Liver (tissue), 9 donors: Measurements from ENCODE around the gene DSC1. TPM values are rescaled to one million over a fixed set of nuclear protein-coding genes. Genes with fewer than 3 reads are reported as not detected.

Experiments
- DNase-seq: peaks from one replicate; pipeline ENCODE4 v3.0.0-alpha.2; 2017; ENCODE audit warnings: low spot score
- H3K27ac ChIP-seq, 2 donors: one replicate each; pipeline ENCODE4 v1.7.0; 2013; ENCODE audit warnings: inconsistent platforms in 2 of 2, low read length in 2 of 2, control low read depth in 1 of 2, low read depth in 1 of 2, mild to moderate bottlenecking in 1 of 2
- H3K27me3 ChIP-seq, 4 donors: one replicate each; pipeline versions ENCODE4 v1.6.1 to v1.7.0; 2013; ENCODE audit warnings: low read length in 3 of 4, inconsistent platforms in 1 of 4, mild to moderate bottlenecking in 1 of 4, moderate library complexity in 1 of 4; ENCODE audit not compliant: control insufficient read depth in 4 of 4, insufficient read depth in 4 of 4
- H3K36me3 ChIP-seq, 4 donors: one replicate each; pipeline versions ENCODE4 v1.6.1 to v1.7.0; 2013; ENCODE audit warnings: low read length in 3 of 4, mild to moderate bottlenecking in 3 of 4, low read depth in 1 of 4, moderate library complexity in 1 of 4; ENCODE audit not compliant: control insufficient read depth in 4 of 4, insufficient read depth in 3 of 4
- H3K4me1 ChIP-seq, 4 donors: one replicate each; pipeline versions ENCODE4 v1.6.1 to v1.7.0; 2013; ENCODE audit warnings: low read length in 3 of 4, mild to moderate bottlenecking in 3 of 4, moderate library complexity in 1 of 4; ENCODE audit not compliant: control insufficient read depth in 4 of 4, insufficient read depth in 4 of 4
- H3K4me3 ChIP-seq, 3 donors: one replicate each; pipeline versions ENCODE4 v1.6.1 to v1.7.0; 2013; ENCODE audit warnings: low read length in 3 of 3, control low read depth in 1 of 3, low read depth in 1 of 3, mild to moderate bottlenecking in 1 of 3
- H3K9ac ChIP-seq, 2 donors: one replicate each; pipeline ENCODE4 v1.7.0; 2013; ENCODE audit warnings: low read length in 2 of 2, mild to moderate bottlenecking in 2 of 2, moderate library complexity in 2 of 2, control low read depth in 1 of 2, low read depth in 1 of 2
- H3K9me3 ChIP-seq, 4 donors: one replicate each; pipeline versions ENCODE4 v1.6.1 to v1.7.0; 2013; ENCODE audit warnings: low read length in 3 of 4; ENCODE audit not compliant: control insufficient read depth in 4 of 4
- EGR1 ChIP-seq, 2 donors: IDR thresholded peaks; 2 replicates each; pipeline ENCODE4 v1.6.1; 2016 to 2018; ENCODE audit warnings: antibody characterized with exemption in 2 of 2, low read depth in 2 of 2
- FOXA1 ChIP-seq: IDR thresholded peaks from 2 replicates; pipeline ENCODE4 v1.6.1; 2016; ENCODE audit warnings: antibody characterized with exemption
- FOXA2 ChIP-seq: IDR thresholded peaks from 2 replicates; pipeline ENCODE4 v1.6.1; 2016; ENCODE audit warnings: antibody characterized with exemption
- GABPA ChIP-seq, 2 donors: IDR thresholded peaks in 1 of 2; conservative IDR thresholded peaks in 1 of 2; 2 replicates each; pipeline ENCODE4 v1.6.1; 2016; ENCODE audit warnings: antibody characterized with exemption in 2 of 2, mild to moderate bottlenecking in 1 of 2, moderate library complexity in 1 of 2
- HNF4G ChIP-seq: IDR thresholded peaks from 2 replicates; pipeline ENCODE4 v1.6.1; 2016; ENCODE audit warnings: antibody characterized with exemption
- JUND ChIP-seq, 2 donors: IDR thresholded peaks; 2 replicates each; pipeline ENCODE4 v1.6.1; 2016; ENCODE audit warnings: antibody characterized with exemption in 2 of 2
- NR2F2 ChIP-seq: IDR thresholded peaks from 2 replicates; pipeline ENCODE4 v1.6.1; 2016; ENCODE audit warnings: antibody characterized with exemption
- RAD21 ChIP-seq, 2 donors: IDR thresholded peaks; 2 replicates each; pipeline ENCODE4 v1.6.1; 2016; ENCODE audit warnings: antibody characterized with exemption in 2 of 2, mild to moderate bottlenecking in 2 of 2
- RXRA ChIP-seq, 2 donors: IDR thresholded peaks; 2 replicates each; pipeline ENCODE4 v1.6.1; 2017 to 2018; ENCODE audit warnings: antibody characterized with exemption in 2 of 2, mild to moderate bottlenecking in 1 of 2
- SP1 ChIP-seq: IDR thresholded peaks from 2 replicates; pipeline ENCODE4 v1.6.1; 2018; ENCODE audit warnings: antibody characterized with exemption, mild to moderate bottlenecking
- TAF1 ChIP-seq: conservative IDR thresholded peaks from 2 replicates; pipeline ENCODE4 v1.6.1; 2016; ENCODE audit warnings: antibody characterized with exemption, mild to moderate bottlenecking
- YY1 ChIP-seq: IDR thresholded peaks from 2 replicates; pipeline ENCODE4 v1.6.1; 2016; ENCODE audit warnings: antibody characterized with exemption, mild to moderate bottlenecking
- WGBS: extraction: QIAGEN DNeasy Blood & Tissue Kit; methylation state at CpG from one replicate; pipeline ENCODE4 v1.1.7; 2013; 5-methylcytosine and 5-hydroxymethylcytosine counted together
- polyA plus RNA-seq, 2 donors: library from polyadenylated mRNA; stranded (reverse) in 1 of 2; unstranded in 1 of 2; fragments of 200-250 nt in 1 of 2; fragments of >200 nt in 1 of 2; fragmentation: Nextera tagmentation in 1 of 2; extraction: Ambion mirVana in 1 of 2; gene quantifications; one replicate each; pipeline versions ENCODE4 v1.2.1 to v1.2.3, GENCODE V29; 2013 to 2015
- total RNA-seq, 2 donors: library from RNA; depleted of rRNA; stranded (reverse); fragments of >200 nt; gene quantifications; one replicate each; pipeline ENCODE4 v1.2.3, GENCODE V29; 2014
- TF ChIP-seq, protein P1 (sequence below): IDR thresholded peaks from 2 replicates; pipeline ENCODE4 v1.6.1; 2016; ENCODE audit warnings: antibody characterized with exemption
- TF ChIP-seq, protein P2 (sequence below): IDR thresholded peaks from 2 replicates; pipeline ENCODE4 v1.6.1; 2016; ENCODE audit warnings: antibody characterized with exemption, mild to moderate bottlenecking
- TF ChIP-seq, protein P3 (sequence below): IDR thresholded peaks from 2 replicates; pipeline ENCODE4 v1.6.1; 2016; ENCODE audit warnings: antibody characterized with exemption
- TF ChIP-seq, protein P4 (sequence below): IDR thresholded peaks from 2 replicates; pipeline ENCODE4 v1.6.1; 2016; ENCODE audit warnings: antibody characterized with exemption
- donor health status: healthy.
- donor health status: healthy.
- donor health status: healthy.
- donor health status: healthy.
- donor health status: healthy.

The DSC1 gene
- total and polyA plus RNA-seq, 4 donors = not detected

DNA sequence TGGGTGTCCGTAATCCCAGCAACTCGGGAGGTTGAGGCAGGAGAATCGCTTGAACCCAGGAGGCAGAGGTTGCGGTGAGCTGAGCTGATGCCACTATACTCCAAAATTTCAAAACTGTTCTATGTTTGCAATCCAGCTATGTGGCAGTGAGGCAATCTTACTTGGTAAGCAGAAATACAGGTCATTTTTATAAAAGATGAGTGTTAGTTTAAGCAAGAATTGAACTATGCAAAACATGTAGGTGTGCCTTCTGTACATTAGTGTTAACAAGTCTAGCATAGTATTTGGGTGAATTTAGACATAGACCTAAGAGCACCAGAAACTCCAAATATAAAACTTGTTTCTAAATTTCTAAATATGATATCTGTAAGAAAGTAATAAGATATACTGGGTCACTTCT is 7.2 kb downstream of the DSC1 start:
- Histone ChIP-seq H3K4me3 (no peak overlapping the region), H3K36me3 (no peaks in the 10 kb centered on the region), H3K27me3 (no peaks in the 10 kb centered on the region), H3K4me1 (no peaks in the 10 kb centered on the region), H3K9ac (no peak overlapping the region), H3K27ac (no peak overlapping the region), H3K9me3 (no peaks in the 10 kb centered on the region)
- DNase-seq = no peak
- WGBS = 72% methylated on average over 4 of the region's 4 CpGs
- TF ChIP-seq RAD21 (IDR thresholded peaks at IDR 0.05) (no peak), SP1 (no peak), FOXA1 (no peak), GABPA (IDR thresholded peaks at IDR 0.05 in 1 of 2, conservative IDR thresholded peaks at IDR 0.05 in 1 of 2) (no peak), HNF4G (no peak), TAF1 (no peak), RXRA (IDR thresholded peaks at IDR 0.05) (no peak), NR2F2 (no peak)
- TF ChIP-seq, protein P1, sequence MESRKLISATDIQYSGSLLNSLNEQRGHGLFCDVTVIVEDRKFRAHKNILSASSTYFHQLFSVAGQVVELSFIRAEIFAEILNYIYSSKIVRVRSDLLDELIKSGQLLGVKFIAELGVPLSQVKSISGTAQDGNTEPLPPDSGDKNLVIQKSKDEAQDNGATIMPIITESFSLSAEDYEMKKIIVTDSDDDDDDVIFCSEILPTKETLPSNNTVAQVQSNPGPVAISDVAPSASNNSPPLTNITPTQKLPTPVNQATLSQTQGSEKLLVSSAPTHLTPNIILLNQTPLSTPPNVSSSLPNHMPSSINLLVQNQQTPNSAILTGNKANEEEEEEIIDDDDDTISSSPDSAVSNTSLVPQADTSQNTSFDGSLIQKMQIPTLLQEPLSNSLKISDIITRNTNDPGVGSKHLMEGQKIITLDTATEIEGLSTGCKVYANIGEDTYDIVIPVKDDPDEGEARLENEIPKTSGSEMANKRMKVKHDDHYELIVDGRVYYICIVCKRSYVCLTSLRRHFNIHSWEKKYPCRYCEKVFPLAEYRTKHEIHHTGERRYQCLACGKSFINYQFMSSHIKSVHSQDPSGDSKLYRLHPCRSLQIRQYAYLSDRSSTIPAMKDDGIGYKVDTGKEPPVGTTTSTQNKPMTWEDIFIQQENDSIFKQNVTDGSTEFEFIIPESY = no peak
- TF ChIP-seq, protein P2, sequence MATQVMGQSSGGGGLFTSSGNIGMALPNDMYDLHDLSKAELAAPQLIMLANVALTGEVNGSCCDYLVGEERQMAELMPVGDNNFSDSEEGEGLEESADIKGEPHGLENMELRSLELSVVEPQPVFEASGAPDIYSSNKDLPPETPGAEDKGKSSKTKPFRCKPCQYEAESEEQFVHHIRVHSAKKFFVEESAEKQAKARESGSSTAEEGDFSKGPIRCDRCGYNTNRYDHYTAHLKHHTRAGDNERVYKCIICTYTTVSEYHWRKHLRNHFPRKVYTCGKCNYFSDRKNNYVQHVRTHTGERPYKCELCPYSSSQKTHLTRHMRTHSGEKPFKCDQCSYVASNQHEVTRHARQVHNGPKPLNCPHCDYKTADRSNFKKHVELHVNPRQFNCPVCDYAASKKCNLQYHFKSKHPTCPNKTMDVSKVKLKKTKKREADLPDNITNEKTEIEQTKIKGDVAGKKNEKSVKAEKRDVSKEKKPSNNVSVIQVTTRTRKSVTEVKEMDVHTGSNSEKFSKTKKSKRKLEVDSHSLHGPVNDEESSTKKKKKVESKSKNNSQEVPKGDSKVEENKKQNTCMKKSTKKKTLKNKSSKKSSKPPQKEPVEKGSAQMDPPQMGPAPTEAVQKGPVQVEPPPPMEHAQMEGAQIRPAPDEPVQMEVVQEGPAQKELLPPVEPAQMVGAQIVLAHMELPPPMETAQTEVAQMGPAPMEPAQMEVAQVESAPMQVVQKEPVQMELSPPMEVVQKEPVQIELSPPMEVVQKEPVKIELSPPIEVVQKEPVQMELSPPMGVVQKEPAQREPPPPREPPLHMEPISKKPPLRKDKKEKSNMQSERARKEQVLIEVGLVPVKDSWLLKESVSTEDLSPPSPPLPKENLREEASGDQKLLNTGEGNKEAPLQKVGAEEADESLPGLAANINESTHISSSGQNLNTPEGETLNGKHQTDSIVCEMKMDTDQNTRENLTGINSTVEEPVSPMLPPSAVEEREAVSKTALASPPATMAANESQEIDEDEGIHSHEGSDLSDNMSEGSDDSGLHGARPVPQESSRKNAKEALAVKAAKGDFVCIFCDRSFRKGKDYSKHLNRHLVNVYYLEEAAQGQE = no peak
- TF ChIP-seq, protein P3, sequence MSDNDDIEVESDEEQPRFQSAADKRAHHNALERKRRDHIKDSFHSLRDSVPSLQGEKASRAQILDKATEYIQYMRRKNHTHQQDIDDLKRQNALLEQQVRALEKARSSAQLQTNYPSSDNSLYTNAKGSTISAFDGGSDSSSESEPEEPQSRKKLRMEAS = no peak

DNA sequence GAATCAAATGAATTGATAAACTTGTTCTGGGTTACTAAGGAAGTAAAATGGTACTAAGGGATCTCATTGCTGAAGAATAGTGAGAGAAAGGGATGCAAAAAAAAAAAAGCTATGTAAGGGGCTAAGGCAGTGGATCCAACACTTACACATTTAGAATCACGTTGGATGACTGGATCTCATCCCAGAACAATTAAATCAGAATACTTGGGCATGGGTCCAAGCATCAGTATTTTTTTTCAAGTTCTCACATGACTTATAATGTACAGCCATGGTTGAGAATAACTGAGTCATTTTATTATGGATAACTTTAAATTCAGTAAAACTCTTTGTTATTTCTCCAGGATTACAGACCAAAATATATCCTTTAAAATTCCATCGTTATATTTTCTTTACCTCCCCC is 8.5 kb downstream of the DSC1 start:
- WGBS = 71% methylated on average over 2 of the region's 2 CpGs
- H3K27me3 ChIP-seq = no peaks in the 10 kb centered on the region
- H3K4me1 ChIP-seq = no peaks in the 10 kb centered on the region
- TF ChIP-seq NR2F2 = no peak
- TF ChIP-seq YY1 = no peak
- no peak overlapping the region for H3K27ac ChIP-seq
- no peaks in the 10 kb centered on the region for H3K36me3 ChIP-seq
- H3K9ac ChIP-seq = no peak overlapping the region
- H3K4me3 ChIP-seq = no peak overlapping the region
- no peaks in the 10 kb centered on the region for H3K9me3 ChIP-seq
- DNase-seq = no peak

DNA sequence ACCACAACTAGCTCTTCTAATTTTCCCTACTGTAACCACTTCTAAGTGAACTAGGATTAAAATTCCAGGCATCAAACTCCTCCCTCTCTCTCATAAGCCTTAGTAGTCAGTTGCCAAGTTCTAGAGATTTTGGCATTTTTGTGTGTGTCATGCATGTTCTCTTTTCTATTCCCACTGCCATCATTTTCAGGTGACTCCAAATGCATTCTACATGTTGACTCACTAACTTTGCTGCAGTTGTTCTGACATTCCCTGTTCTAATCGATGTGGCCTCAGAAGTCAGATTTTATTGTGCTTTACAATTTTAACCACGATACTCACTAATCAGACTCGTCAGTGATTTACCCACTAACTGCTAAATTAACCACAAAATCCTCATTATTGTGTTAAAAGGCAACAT is 13.3 kb downstream of the DSC1 start:
- H3K4me3 ChIP-seq = no peak overlapping the region
- H3K27ac ChIP-seq = no peak overlapping the region
- 74% methylated on average over 3 of the region's 3 CpGs for WGBS
- no peaks in the 10 kb centered on the region for H3K4me1 ChIP-seq
- DNase-seq = no peak
- no peaks in the 10 kb centered on the region for H3K36me3 ChIP-seq
- no peaks in the 10 kb centered on the region for H3K27me3 ChIP-seq
- H3K9me3 ChIP-seq = no peaks in the 10 kb centered on the region
- H3K9ac ChIP-seq = no peak overlapping the region
- TF ChIP-seq YY1 (no peak), RAD21 (IDR thresholded peaks at IDR 0.05) (no peak), GABPA (IDR thresholded peaks at IDR 0.05 in 1 of 2, conservative IDR thresholded peaks at IDR 0.05 in 1 of 2) (no peak), TAF1 (no peak), FOXA2 (no peak), SP1 (no peak), JUND (IDR thresholded peaks at IDR 0.05) (no peak), EGR1 (IDR thresholded peaks at IDR 0.05; ENCODE audit: low read depth in 2 of 2) (no peak), RXRA (IDR thresholded peaks at IDR 0.05) (no peak), FOXA1 (no peak)
- TF ChIP-seq, protein P2 = no peak
- TF ChIP-seq, protein P3 = no peak
- TF ChIP-seq, protein P1 = no peak
- TF ChIP-seq, protein P4, sequence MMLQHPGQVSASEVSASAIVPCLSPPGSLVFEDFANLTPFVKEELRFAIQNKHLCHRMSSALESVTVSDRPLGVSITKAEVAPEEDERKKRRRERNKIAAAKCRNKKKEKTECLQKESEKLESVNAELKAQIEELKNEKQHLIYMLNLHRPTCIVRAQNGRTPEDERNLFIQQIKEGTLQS = no peak
